ENCODE data around the gene CMSS1. TPM values are rescaled to one million over a fixed set of nuclear protein-coding genes. Genes with fewer than 3 reads are reported as not detected.

The CMSS1 gene
- total RNA-seq, 1 experiment from 2014 or later = 70.6 TPM

DNA sequence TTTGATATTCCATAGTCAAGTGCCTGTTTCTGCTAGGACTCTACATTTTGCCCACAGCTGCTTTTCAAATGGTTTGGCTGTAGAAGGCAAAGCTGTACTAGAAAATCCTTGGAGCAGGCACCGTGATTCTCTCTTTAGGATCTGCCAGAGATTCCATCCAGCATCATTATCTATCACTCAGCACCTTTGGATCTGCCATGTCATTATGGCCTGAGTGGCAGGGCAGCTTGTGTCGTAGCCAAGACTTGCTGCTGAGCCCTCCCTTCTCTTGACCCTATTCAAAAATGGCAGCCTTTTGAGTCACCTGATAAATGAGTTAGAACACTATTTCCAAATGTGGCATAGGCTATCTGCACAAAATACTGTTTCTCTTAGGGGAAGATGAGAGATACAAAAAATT is 8.1 kb upstream of the CMSS1 start (continued):
- TF ChIP-seq STAT6 (CRISPR knock-in tag; conservative IDR thresholded peaks at IDR 0.05; ENCODE audit: low read depth) = no peak
- TF ChIP-seq ZSCAN18 (CRISPR knock-in tag; IDR thresholded peaks at IDR 0.05) = no peak
- TF ChIP-seq EMX1 (CRISPR knock-in tag; IDR thresholded peaks at IDR 0.05) = no peak
- TF ChIP-seq HMGXB4 (CRISPR knock-in tag; IDR thresholded peaks at IDR 0.05) = no peak
- TF ChIP-seq, protein P1, sequence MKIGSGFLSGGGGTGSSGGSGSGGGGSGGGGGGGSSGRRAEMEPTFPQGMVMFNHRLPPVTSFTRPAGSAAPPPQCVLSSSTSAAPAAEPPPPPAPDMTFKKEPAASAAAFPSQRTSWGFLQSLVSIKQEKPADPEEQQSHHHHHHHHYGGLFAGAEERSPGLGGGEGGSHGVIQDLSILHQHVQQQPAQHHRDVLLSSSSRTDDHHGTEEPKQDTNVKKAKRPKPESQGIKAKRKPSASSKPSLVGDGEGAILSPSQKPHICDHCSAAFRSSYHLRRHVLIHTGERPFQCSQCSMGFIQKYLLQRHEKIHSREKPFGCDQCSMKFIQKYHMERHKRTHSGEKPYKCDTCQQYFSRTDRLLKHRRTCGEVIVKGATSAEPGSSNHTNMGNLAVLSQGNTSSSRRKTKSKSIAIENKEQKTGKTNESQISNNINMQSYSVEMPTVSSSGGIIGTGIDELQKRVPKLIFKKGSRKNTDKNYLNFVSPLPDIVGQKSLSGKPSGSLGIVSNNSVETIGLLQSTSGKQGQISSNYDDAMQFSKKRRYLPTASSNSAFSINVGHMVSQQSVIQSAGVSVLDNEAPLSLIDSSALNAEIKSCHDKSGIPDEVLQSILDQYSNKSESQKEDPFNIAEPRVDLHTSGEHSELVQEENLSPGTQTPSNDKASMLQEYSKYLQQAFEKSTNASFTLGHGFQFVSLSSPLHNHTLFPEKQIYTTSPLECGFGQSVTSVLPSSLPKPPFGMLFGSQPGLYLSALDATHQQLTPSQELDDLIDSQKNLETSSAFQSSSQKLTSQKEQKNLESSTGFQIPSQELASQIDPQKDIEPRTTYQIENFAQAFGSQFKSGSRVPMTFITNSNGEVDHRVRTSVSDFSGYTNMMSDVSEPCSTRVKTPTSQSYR (CRISPR knock-in tag; IDR thresholded peaks at IDR 0.05) = no peak
- TF ChIP-seq, protein P2, sequence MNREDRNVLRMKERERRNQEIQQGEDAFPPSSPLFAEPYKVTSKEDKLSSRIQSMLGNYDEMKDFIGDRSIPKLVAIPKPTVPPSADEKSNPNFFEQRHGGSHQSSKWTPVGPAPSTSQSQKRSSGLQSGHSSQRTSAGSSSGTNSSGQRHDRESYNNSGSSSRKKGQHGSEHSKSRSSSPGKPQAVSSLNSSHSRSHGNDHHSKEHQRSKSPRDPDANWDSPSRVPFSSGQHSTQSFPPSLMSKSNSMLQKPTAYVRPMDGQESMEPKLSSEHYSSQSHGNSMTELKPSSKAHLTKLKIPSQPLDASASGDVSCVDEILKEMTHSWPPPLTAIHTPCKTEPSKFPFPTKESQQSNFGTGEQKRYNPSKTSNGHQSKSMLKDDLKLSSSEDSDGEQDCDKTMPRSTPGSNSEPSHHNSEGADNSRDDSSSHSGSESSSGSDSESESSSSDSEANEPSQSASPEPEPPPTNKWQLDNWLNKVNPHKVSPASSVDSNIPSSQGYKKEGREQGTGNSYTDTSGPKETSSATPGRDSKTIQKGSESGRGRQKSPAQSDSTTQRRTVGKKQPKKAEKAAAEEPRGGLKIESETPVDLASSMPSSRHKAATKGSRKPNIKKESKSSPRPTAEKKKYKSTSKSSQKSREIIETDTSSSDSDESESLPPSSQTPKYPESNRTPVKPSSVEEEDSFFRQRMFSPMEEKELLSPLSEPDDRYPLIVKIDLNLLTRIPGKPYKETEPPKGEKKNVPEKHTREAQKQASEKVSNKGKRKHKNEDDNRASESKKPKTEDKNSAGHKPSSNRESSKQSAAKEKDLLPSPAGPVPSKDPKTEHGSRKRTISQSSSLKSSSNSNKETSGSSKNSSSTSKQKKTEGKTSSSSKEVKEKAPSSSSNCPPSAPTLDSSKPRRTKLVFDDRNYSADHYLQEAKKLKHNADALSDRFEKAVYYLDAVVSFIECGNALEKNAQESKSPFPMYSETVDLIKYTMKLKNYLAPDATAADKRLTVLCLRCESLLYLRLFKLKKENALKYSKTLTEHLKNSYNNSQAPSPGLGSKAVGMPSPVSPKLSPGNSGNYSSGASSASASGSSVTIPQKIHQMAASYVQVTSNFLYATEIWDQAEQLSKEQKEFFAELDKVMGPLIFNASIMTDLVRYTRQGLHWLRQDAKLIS (CRISPR knock-in tag; IDR thresholded peaks at IDR 0.05; ENCODE audit: borderline replicate concordance) = no peak
- no peak for TF ChIP-seq GTF2I (CRISPR knock-in tag; conservative IDR thresholded peaks at IDR 0.05)
- no peak for TF ChIP-seq ZNF317 (CRISPR knock-in tag; IDR thresholded peaks at IDR 0.05; ENCODE audit: borderline replicate concordance, low read depth)

- Mint-ChIP-seq H3K27ac (no peak overlapping the region), H3K27me3 (ENCODE audit: low read depth) (peaks cover 4% of the 10 kb centered on the region), H3K9me3 (peaks cover 18% of the 10 kb centered on the region), H3K4me1 (no peaks in the 10 kb centered on the region), H3K36me3 (peaks cover 14% of the 10 kb centered on the region), H3K4me3 (no peak overlapping the region)
- POLR2A ChIA-PET = no interaction called here
- CTCF ChIA-PET = no interaction called here
- ATAC-seq = no peak
- DNase-seq (ENCODE audit: low spot score) = no peak
- TF ChIP-seq ETV6 (CRISPR knock-in tag; IDR thresholded peaks at IDR 0.05) (no peak), GTF2I (CRISPR knock-in tag; conservative IDR thresholded peaks at IDR 0.05) (no peak), ZNF423 (CRISPR knock-in tag; IDR thresholded peaks at IDR 0.05) (no peak), ZNF219 (CRISPR knock-in tag; IDR thresholded peaks at IDR 0.05; ENCODE audit: borderline replicate concordance) (no peak), ZNF138 (CRISPR knock-in tag; conservative IDR thresholded peaks at IDR 0.05) (no peak)
- TF ChIP-seq, protein P3, sequence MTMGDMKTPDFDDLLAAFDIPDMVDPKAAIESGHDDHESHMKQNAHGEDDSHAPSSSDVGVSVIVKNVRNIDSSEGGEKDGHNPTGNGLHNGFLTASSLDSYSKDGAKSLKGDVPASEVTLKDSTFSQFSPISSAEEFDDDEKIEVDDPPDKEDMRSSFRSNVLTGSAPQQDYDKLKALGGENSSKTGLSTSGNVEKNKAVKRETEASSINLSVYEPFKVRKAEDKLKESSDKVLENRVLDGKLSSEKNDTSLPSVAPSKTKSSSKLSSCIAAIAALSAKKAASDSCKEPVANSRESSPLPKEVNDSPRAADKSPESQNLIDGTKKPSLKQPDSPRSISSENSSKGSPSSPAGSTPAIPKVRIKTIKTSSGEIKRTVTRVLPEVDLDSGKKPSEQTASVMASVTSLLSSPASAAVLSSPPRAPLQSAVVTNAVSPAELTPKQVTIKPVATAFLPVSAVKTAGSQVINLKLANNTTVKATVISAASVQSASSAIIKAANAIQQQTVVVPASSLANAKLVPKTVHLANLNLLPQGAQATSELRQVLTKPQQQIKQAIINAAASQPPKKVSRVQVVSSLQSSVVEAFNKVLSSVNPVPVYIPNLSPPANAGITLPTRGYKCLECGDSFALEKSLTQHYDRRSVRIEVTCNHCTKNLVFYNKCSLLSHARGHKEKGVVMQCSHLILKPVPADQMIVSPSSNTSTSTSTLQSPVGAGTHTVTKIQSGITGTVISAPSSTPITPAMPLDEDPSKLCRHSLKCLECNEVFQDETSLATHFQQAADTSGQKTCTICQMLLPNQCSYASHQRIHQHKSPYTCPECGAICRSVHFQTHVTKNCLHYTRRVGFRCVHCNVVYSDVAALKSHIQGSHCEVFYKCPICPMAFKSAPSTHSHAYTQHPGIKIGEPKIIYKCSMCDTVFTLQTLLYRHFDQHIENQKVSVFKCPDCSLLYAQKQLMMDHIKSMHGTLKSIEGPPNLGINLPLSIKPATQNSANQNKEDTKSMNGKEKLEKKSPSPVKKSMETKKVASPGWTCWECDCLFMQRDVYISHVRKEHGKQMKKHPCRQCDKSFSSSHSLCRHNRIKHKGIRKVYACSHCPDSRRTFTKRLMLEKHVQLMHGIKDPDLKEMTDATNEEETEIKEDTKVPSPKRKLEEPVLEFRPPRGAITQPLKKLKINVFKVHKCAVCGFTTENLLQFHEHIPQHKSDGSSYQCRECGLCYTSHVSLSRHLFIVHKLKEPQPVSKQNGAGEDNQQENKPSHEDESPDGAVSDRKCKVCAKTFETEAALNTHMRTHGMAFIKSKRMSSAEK (CRISPR knock-in tag; IDR thresholded peaks at IDR 0.05; ENCODE audit: borderline replicate concordance) = no peak
- TF ChIP-seq, protein P4, sequence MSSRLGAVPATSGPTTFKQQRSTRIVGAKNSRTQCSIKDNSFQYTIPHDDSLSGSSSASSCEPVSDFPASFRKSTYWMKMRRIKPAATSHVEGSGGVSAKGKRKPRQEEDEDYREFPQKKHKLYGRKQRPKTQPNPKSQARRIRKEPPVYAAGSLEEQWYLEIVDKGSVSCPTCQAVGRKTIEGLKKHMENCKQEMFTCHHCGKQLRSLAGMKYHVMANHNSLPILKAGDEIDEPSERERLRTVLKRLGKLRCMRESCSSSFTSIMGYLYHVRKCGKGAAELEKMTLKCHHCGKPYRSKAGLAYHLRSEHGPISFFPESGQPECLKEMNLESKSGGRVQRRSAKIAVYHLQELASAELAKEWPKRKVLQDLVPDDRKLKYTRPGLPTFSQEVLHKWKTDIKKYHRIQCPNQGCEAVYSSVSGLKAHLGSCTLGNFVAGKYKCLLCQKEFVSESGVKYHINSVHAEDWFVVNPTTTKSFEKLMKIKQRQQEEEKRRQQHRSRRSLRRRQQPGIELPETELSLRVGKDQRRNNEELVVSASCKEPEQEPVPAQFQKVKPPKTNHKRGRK (CRISPR knock-in tag; IDR thresholded peaks at IDR 0.05; ENCODE audit: borderline replicate concordance) = no peak
Measured at GRCh38 chr3:99810403-99810802, 7.3 kb upstream of the CMSS1 start.
